CD4-positive, alpha-beta T cell (primary cell): Measurements from ENCODE around the gene SHROOM1. TPM values are rescaled to one million over a fixed set of nuclear protein-coding genes. Genes with fewer than 3 reads are reported as not detected.

Experiments
- ATAC-seq: fragments of 200-7000 bp; cut with Tn5 transposase; one replicate; pipeline ENCODE4 v1.10.0; 2022; ENCODE audit warnings: mild to moderate bottlenecking; ENCODE audit not compliant: poor library complexity
- CTCF ChIA-PET: fragments of 350-600 bp; sonication (Branson Sonifier 250); formaldehyde crosslinking; loops from one replicate; lab custom pipeline; 2021; ENCODE audit warnings: antibody characterized with exemption, inconsistent platforms; lab: Charles Lee
- POLR2A ChIA-PET: fragments of 350-600 bp; sonication (Branson Sonifier 250); formaldehyde crosslinking; loops from one replicate; lab custom pipeline; 2021; ENCODE audit warnings: antibody characterized with exemption, inconsistent platforms; lab: Charles Lee
- DNase-seq, 14 experiments: peaks; one replicate each; pipeline ENCODE4 v3.0.0-alpha.2; 2013 to 2020; ENCODE audit warnings: mixed read lengths in 2 of 14
- H3K27ac ChIP-seq, 2 donors: one replicate each; pipeline versions ENCODE4 v1.5.1 to v1.7.0; 2013; ENCODE audit warnings: low read length in 2 of 2, low read depth in 1 of 2, mild to moderate bottlenecking in 1 of 2
- H3K27me3 ChIP-seq, 2 experiments: 1 replicate in 1 of 2; 2 replicates in 1 of 2; pipeline versions ENCODE4 v1.6.1 to v1.7.0; 2013; ENCODE audit warnings: low read length in 2 of 2, control low read depth in 1 of 2, mild to moderate bottlenecking in 1 of 2, moderate library complexity in 1 of 2; ENCODE audit not compliant: insufficient read depth in 2 of 2, control insufficient read depth in 1 of 2
- H3K36me3 ChIP-seq: one replicate; pipeline ENCODE4 v1.6.1; 2013; ENCODE audit warnings: low read length, control low read depth; ENCODE audit not compliant: insufficient read depth
- H3K4me1 ChIP-seq: one replicate; pipeline ENCODE4 v1.6.1; 2013; ENCODE audit warnings: low read length, control low read depth; ENCODE audit not compliant: insufficient read depth
- H3K4me3 ChIP-seq: one replicate; pipeline ENCODE4 v1.5.1; 2013; ENCODE audit warnings: mild to moderate bottlenecking, low read length, moderate library complexity
- H3K9me3 ChIP-seq, 2 experiments: 1 replicate in 1 of 2; 2 replicates in 1 of 2; pipeline versions ENCODE4 v1.6.1 to v1.7.0; 2013; ENCODE audit warnings: low read length in 2 of 2, mild to moderate bottlenecking in 2 of 2, control low read depth in 1 of 2, moderate library complexity in 1 of 2; ENCODE audit not compliant: control insufficient read depth in 1 of 2, insufficient read depth in 1 of 2
- H3K27ac Mint-ChIP-seq: one replicate; pipeline ENCODE4 v1.8.0; 2020; ENCODE audit warnings: mixed read lengths
- H3K27me3 Mint-ChIP-seq: one replicate; pipeline ENCODE4 v1.8.0; 2021; ENCODE audit warnings: mixed read lengths
- H3K36me3 Mint-ChIP-seq: one replicate; pipeline ENCODE4 v1.8.0; 2021; ENCODE audit warnings: low read depth, mixed read lengths
- H3K4me1 Mint-ChIP-seq: one replicate; pipeline ENCODE4 v1.8.0; 2021; ENCODE audit warnings: low read depth, mixed read lengths
- H3K4me3 Mint-ChIP-seq: one replicate; pipeline ENCODE4 v1.8.0; 2020; ENCODE audit warnings: mild to moderate bottlenecking, mixed read lengths
- H3K9me3 Mint-ChIP-seq: one replicate; pipeline ENCODE4 v1.8.0; 2020; ENCODE audit warnings: mixed read lengths
- CTCF ChIP-seq: fragments of 200-600 bp; IDR thresholded peaks from one replicate; pipeline ENCODE4 v1.8.0; 2022; ENCODE audit warnings: antibody characterized with exemption, mild to moderate bottlenecking
- intact Hi-C, 2 experiments: fragments of 100-400 bp; cut with DNase I in 1 of 2; cut with micrococcal nuclease in 1 of 2; formaldehyde crosslinking; loops; one replicate each; pipeline versions ENCODE4 v1.15.1 to v1.9.0; 2023 to 2025; cut with DNase I, micrococcal nuclease
- total RNA-seq, 174 experiments: library from RNA in 2 of 174; stranded (reverse) in 2 of 174; gene quantifications; one replicate each; pipeline ENCODE4 v1.2.3 and lab custom pipeline; 2021 to 2026

The SHROOM1 gene
- total RNA-seq, 2 experiments from 2014 or later: 0.59 TPM; not detected in 1

- TF ChIP-seq CTCF: no peak
- Mint-ChIP-seq H3K9me3 (no peaks in the 10 kb centered on the region), H3K4me3 (no peak overlapping the region), H3K4me1 (peaks cover 24% of the 10 kb centered on the region), H3K27ac (no peak overlapping the region), H3K36me3 (no peaks in the 10 kb centered on the region), H3K27me3 (peaks cover 45% of the 10 kb centered on the region)
- Histone ChIP-seq H3K27ac (no peak overlapping the region), H3K4me3 (no peak overlapping the region), H3K36me3 (no peaks in the 10 kb centered on the region), H3K4me1 (peaks cover 29% of the 10 kb centered on the region), H3K27me3 (peaks cover 20% of the 10 kb centered on the region in 2 experiments), H3K9me3 (peaks cover 0 to 6% of the 10 kb centered on the region in 2 experiments)
- no peak for DNase-seq
- intact Hi-C loops: no loop called here
- POLR2A ChIA-PET: no interaction called here
- CTCF ChIA-PET: interaction anchor here (0.9 kb wide), 1 partner anchor 10 kb away, joined by 3 read pairs; no protein-coding TSS in a partner anchor
- ATAC-seq: no peak
Observed at GRCh38 chr5:132817011-132817410, 13.4 kb downstream of the SHROOM1 start.

DNA sequence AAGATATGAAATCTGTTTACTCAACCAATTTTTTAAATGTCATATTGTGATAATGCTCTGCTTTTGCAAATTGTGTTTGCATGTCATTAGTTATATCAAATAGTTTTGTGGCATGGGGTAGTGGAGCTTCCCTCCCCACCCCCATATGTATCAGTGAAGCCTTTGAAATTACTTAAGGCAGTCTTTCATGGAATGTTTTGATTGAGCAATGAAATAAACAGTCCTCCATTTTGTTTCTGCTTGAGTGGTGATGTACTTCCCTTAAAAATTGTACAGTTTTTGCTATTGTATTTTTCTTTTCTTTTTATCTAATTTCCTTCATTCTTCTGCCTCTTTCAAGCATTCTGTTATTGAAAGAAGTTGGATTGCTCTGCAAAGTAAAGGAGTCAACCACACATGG lies 13.9 kb downstream of the SHROOM1 start:
- H3K27me3 ChIP-seq: peaks cover 25% of the 10 kb centered on the region in 2 experiments
- Mint-ChIP-seq H3K4me1 (peaks cover 27% of the 10 kb centered on the region), H3K27me3 (peaks cover 45% of the 10 kb centered on the region), H3K4me3 (no peak overlapping the region), H3K36me3 (no peaks in the 10 kb centered on the region), H3K27ac (no peak overlapping the region), H3K9me3 (no peaks in the 10 kb centered on the region)
- peaks cover 0 to 6% of the 10 kb centered on the region in 2 experiments for H3K9me3 ChIP-seq
- ChIA-PET CTCF (interaction anchor here (0.9 kb wide), 1 partner anchor 9 kb away, joined by 3 read pairs; no protein-coding TSS in a partner anchor), POLR2A (no interaction called here)
- no peak overlapping the region for H3K4me3 ChIP-seq
- intact Hi-C loops: no loop called here
- no peak for DNase-seq
- no peak for ATAC-seq
- H3K27ac ChIP-seq: no peak overlapping the region
- no peak for TF ChIP-seq CTCF
- H3K4me1 ChIP-seq: peaks cover 29% of the 10 kb centered on the region
- no peaks in the 10 kb centered on the region for H3K36me3 ChIP-seq

DNA sequence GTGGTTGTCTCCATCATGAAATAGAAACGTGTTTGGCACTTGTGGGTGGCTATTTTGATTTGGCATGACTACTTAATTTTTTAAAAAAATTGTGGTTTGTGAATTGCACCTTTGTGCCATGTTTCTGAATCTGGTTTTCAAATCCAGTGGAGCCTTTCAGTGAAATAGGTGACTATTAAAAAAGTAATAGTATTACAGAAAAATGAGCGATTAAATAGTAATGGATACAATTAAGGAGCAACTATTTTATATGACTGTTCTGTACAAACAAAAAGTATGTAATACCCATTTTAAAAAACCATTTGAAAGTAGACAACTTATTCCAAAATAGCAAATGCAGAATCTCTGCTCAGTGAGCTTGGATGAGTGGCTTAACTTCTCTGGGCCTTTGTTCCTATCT lies 14.4 kb downstream of the SHROOM1 start:
- H3K36me3 ChIP-seq: no peaks in the 10 kb centered on the region
- no peak overlapping the region for H3K4me3 Mint-ChIP-seq
- intact Hi-C loops: no loop called here
- POLR2A ChIA-PET: no interaction called here
- ATAC-seq (no peak), DNase-seq (no peak)
- no peaks in the 10 kb centered on the region for H3K36me3 Mint-ChIP-seq
- no peak overlapping the region for H3K4me3 ChIP-seq
- H3K27me3 Mint-ChIP-seq: peaks cover 46% of the 10 kb centered on the region
- no peaks in the 10 kb centered on the region for H3K9me3 Mint-ChIP-seq
- H3K27ac ChIP-seq: no peak overlapping the region
- H3K4me1 Mint-ChIP-seq: peaks cover 29% of the 10 kb centered on the region
- no peak for TF ChIP-seq CTCF
- H3K9me3 ChIP-seq: peaks cover 0 to 6% of the 10 kb centered on the region in 2 experiments
- CTCF ChIA-PET: interaction anchor here (1.0 to 1.5 kb wide), 3 partner anchors 10 to 69 kb away, joined by 3 to 5 read pairs (median 4); partner anchors contain the start of gene CCNI2
- H3K27ac Mint-ChIP-seq: no peak overlapping the region
- H3K27me3 ChIP-seq: peaks cover 27 to 29% of the 10 kb centered on the region in 2 experiments
- H3K4me1 ChIP-seq: peaks cover 29% of the 10 kb centered on the region
